Thyroid gland (tissue), 4 donors: ENCODE results near the gene CD22. TPM values are rescaled to one million over a fixed set of nuclear protein-coding genes. Genes with fewer than 3 reads are reported as not detected.

Source experiments
- DNase-seq, 2 donors: peaks; one replicate each; pipeline ENCODE4 v3.0.0-alpha.2; 2019
- H3K27ac ChIP-seq, 3 donors: fragments of 200-600 bp; sonication (generic); 1 replicate in 2 of 3; 2 replicates in 1 of 3; pipeline ENCODE4 v1.5.1; 2016 to 2019; ENCODE audit warnings: mild to moderate bottlenecking in 1 of 3, moderate library complexity in 1 of 3
- H3K27me3 ChIP-seq: fragments of 200-600 bp; sonication (generic); one replicate; pipeline ENCODE4 v1.5.1; 2019
- H3K36me3 ChIP-seq, 2 donors: fragments of 200-600 bp; sonication (generic); one replicate each; pipeline ENCODE4 v1.5.1; 2016 to 2019
- H3K4me1 ChIP-seq, 2 donors: fragments of 200-600 bp; sonication (generic); one replicate each; pipeline ENCODE4 v1.5.1; 2017 to 2019
- H3K4me3 ChIP-seq, 3 donors: fragments of 200-600 bp; sonication (generic); replicated peaks in 1 of 3; 1 replicate in 2 of 3; 2 replicates in 1 of 3; pipeline ENCODE4 v1.5.1; 2016; ENCODE audit warnings: mild to moderate bottlenecking in 1 of 3
- H3K9me3 ChIP-seq: fragments of 200-600 bp; sonication (generic); one replicate; pipeline ENCODE4 v1.5.1; 2017
- CTCF ChIP-seq, 6 experiments: fragments of 200-600 bp in 3 of 6; fragments of 450-650 bp in 3 of 6; sonication (generic) in 3 of 6; IDR thresholded peaks; one replicate each; pipeline ENCODE4 v1.5.1; 2016 to 2019; ENCODE audit warnings: antibody characterized with exemption in 6 of 6, mild to moderate bottlenecking in 2 of 6, inconsistent platforms in 1 of 6, moderate library complexity in 1 of 6
- POLR2A ChIP-seq, 2 donors: fragments of 450-650 bp; IDR thresholded peaks; one replicate each; pipeline ENCODE4 v1.6.1; 2017; ENCODE audit warnings: antibody characterized with exemption in 2 of 2, mild to moderate bottlenecking in 2 of 2, moderate library complexity in 1 of 2
- WGBS, 2 donors: methylation state at CpG; one replicate each; pipeline ENCODE4 v1.1.5; 2017; 5-methylcytosine and 5-hydroxymethylcytosine counted together
- intact Hi-C: fragments of 100-400 bp; cut with DNase I; formaldehyde crosslinking; loops from one replicate; pipeline ENCODE4 v1.15.1; 2023
- total RNA-seq, 4 donors: library from RNA; depleted of rRNA; stranded (reverse); fragments of >200 nt; gene quantifications; one replicate each; pipeline ENCODE4 v1.2.3, GENCODE V29; 2016

Gene CD22
- total RNA-seq, 4 donors from 2014 or later = 0.68 to 18.4 (median 2.0) TPM

- peaks cover 17 to 44% of the 10 kb centered on the region in 2 donors for H3K4me1 ChIP-seq
- no peaks in the 10 kb centered on the region for H3K27me3 ChIP-seq
- TF ChIP-seq CTCF (IDR thresholded peaks at IDR 0.05) (no peak), POLR2A (IDR thresholded peaks at IDR 0.05) (no peak)
- H3K36me3 ChIP-seq = no peaks in the 10 kb centered on the region
- intact Hi-C loops = no loop called here
- no peak for DNase-seq
- H3K4me3 ChIP-seq = no peak overlapping the region
- H3K27ac ChIP-seq = no peak overlapping the region
- no peaks in the 10 kb centered on the region for H3K9me3 ChIP-seq
- 83 to 93% methylated on average over 2 of the region's 2 CpGs for WGBS, 2 donors
Observed at GRCh38 chr19:35321291-35321690, 7.7 kb upstream of the CD22 start.

- H3K36me3 ChIP-seq = no peaks in the 10 kb centered on the region
- DNase-seq = no peak
- intact Hi-C loops = no loop called here
- H3K4me1 ChIP-seq = peaks cover 17 to 37% of the 10 kb centered on the region in 2 donors
- H3K4me3 ChIP-seq = no peak overlapping the region
- no peaks in the 10 kb centered on the region for H3K27me3 ChIP-seq
- H3K9me3 ChIP-seq = no peaks in the 10 kb centered on the region
- H3K27ac ChIP-seq = no peak overlapping the region
- TF ChIP-seq CTCF (IDR thresholded peaks at IDR 0.05) (no peak), POLR2A (IDR thresholded peaks at IDR 0.05) (no peak)
- 94 to 96% methylated on average over 9 of the region's 9 CpGs for WGBS, 2 donors
Observed at GRCh38 chr19:35322014-35322413, 7.0 kb upstream of the CD22 start.

- no peak for DNase-seq
- H3K27me3 ChIP-seq = no peaks in the 10 kb centered on the region
- intact Hi-C loops = no loop called here
- H3K9me3 ChIP-seq = no peaks in the 10 kb centered on the region
- H3K4me1 ChIP-seq = no peaks in the 10 kb centered on the region
- H3K36me3 ChIP-seq = no peaks in the 10 kb centered on the region
- no peak overlapping the region for H3K4me3 ChIP-seq
- no peak overlapping the region for H3K27ac ChIP-seq
- no peak for TF ChIP-seq POLR2A (IDR thresholded peaks at IDR 0.05)
- no peak for TF ChIP-seq CTCF (IDR thresholded peaks at IDR 0.05)
- WGBS, 2 donors = 84 to 93% methylated on average over 4 of the region's 4 CpGs
Observed at GRCh38 chr19:35327642-35328041, 1.3 kb upstream of the CD22 start.

- Histone ChIP-seq H3K4me3 (no peak overlapping the region), H3K4me1 (no peaks in the 10 kb centered on the region), H3K27ac (no peak overlapping the region), H3K27me3 (no peaks in the 10 kb centered on the region), H3K9me3 (no peaks in the 10 kb centered on the region), H3K36me3 (no peaks in the 10 kb centered on the region)
- TF ChIP-seq POLR2A (IDR thresholded peaks at IDR 0.05) (no peak), CTCF (IDR thresholded peaks at IDR 0.05) (no peak)
- intact Hi-C loops = no loop called here
- 95 to 96% methylated on average over 4 of the region's 4 CpGs for WGBS, 2 donors
- DNase-seq = no peak
Observed at GRCh38 chr19:35329323-35329722, 336 bp downstream of the CD22 start.

GRCh38 chr19:35330475-35330874 lies 1.5 kb downstream of the CD22 start:
- Histone ChIP-seq H3K27me3 (no peaks in the 10 kb centered on the region), H3K4me3 (no peak overlapping the region), H3K27ac (no peak overlapping the region), H3K4me1 (no peaks in the 10 kb centered on the region), H3K9me3 (no peaks in the 10 kb centered on the region), H3K36me3 (no peaks in the 10 kb centered on the region)
- no peak for TF ChIP-seq POLR2A (IDR thresholded peaks at IDR 0.05)
- TF ChIP-seq CTCF (IDR thresholded peaks at IDR 0.05) = no peak
- intact Hi-C loops = no loop called here
- DNase-seq = no peak
- WGBS, 2 donors = 71 to 78% methylated on average over 7 of the region's 7 CpGs
